Measurements from ENCODE around the gene ARNT2.

The ARNT2 gene

DNA sequence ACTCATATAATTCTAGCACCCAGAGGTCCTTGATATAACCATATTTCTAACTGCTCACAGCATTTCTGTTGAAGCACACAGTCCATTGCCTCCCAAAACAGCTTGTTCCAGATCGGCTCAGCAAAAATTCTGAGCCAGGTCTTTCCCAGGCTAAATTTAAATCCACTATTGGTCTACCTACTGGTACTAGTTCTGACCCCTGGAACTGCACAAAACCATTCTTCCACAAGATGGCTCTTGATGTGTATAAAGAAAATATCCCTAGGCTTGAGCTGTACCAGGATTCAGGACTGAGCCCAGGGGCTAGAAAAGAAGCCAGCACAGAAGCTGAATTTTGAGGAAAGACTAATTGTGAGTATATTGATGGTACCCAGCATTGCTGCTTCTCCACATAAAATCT is 215.5 kb downstream of the ARNT2 start:
- Histone ChIP-seq H3K4me1 (ENCODE audit: low read depth, poor library complexity, severe bottlenecking) (no peaks in the 10 kb centered on the region), H3K79me2 (ENCODE audit: insufficient read depth, low read depth) (no peaks in the 10 kb centered on the region), H3K27me3 (ENCODE audit: insufficient read depth, low read depth) (no peaks in the 10 kb centered on the region), H3K4me3 (IDR thresholded peaks at IDR 0.05; ENCODE audit: insufficient read depth, low read depth, low read length) (no peak overlapping the region), H2AFZ (ENCODE audit: low read depth) (no peak overlapping the region), H3K36me3 (ENCODE audit: insufficient read depth) (no peaks in the 10 kb centered on the region), H3K27ac (no peak overlapping the region), H3K9ac (no peak overlapping the region), H3K4me2 (no peak overlapping the region), H4K20me1 (ENCODE audit: insufficient read depth) (no peaks in the 10 kb centered on the region)
- TF ChIP-seq, protein P1, sequence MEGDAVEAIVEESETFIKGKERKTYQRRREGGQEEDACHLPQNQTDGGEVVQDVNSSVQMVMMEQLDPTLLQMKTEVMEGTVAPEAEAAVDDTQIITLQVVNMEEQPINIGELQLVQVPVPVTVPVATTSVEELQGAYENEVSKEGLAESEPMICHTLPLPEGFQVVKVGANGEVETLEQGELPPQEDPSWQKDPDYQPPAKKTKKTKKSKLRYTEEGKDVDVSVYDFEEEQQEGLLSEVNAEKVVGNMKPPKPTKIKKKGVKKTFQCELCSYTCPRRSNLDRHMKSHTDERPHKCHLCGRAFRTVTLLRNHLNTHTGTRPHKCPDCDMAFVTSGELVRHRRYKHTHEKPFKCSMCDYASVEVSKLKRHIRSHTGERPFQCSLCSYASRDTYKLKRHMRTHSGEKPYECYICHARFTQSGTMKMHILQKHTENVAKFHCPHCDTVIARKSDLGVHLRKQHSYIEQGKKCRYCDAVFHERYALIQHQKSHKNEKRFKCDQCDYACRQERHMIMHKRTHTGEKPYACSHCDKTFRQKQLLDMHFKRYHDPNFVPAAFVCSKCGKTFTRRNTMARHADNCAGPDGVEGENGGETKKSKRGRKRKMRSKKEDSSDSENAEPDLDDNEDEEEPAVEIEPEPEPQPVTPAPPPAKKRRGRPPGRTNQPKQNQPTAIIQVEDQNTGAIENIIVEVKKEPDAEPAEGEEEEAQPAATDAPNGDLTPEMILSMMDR (conservative IDR thresholded peaks at IDR 0.05; ENCODE audit: low read depth, low read length) = no peak

GRCh38 chr15:80620141-80620540 is 216.0 kb downstream of the ARNT2 start:
- Histone ChIP-seq H4K20me1 (ENCODE audit: insufficient read depth) (no peaks in the 10 kb centered on the region), H3K4me3 (IDR thresholded peaks at IDR 0.05; ENCODE audit: insufficient read depth, low read depth, low read length) (no peak overlapping the region), H3K9ac (no peak overlapping the region), H3K4me2 (no peak overlapping the region), H3K27ac (no peak overlapping the region), H3K79me2 (ENCODE audit: insufficient read depth, low read depth) (no peaks in the 10 kb centered on the region), H3K36me3 (ENCODE audit: insufficient read depth) (no peaks in the 10 kb centered on the region), H2AFZ (ENCODE audit: low read depth) (no peak overlapping the region), H3K4me1 (ENCODE audit: low read depth, poor library complexity, severe bottlenecking) (no peaks in the 10 kb centered on the region), H3K27me3 (ENCODE audit: insufficient read depth, low read depth) (no peaks in the 10 kb centered on the region)
- TF ChIP-seq, protein P1 (conservative IDR thresholded peaks at IDR 0.05; ENCODE audit: low read depth, low read length) = no peak

GRCh38 chr15:80620931-80621330 is 216.7 kb downstream of the ARNT2 start:
- H3K4me2 ChIP-seq = no peak overlapping the region
- H3K9ac ChIP-seq = no peak overlapping the region
- H2AFZ ChIP-seq (ENCODE audit: low read depth) = no peak overlapping the region
- H3K36me3 ChIP-seq (ENCODE audit: insufficient read depth) = no peaks in the 10 kb centered on the region
- H3K27ac ChIP-seq = no peak overlapping the region
- TF ChIP-seq, protein P1 (conservative IDR thresholded peaks at IDR 0.05; ENCODE audit: low read depth, low read length) = no peak
- H3K27me3 ChIP-seq (ENCODE audit: insufficient read depth, low read depth) = no peaks in the 10 kb centered on the region
- no peaks in the 10 kb centered on the region for H3K4me1 ChIP-seq (ENCODE audit: low read depth, poor library complexity, severe bottlenecking)
- H3K4me3 ChIP-seq (IDR thresholded peaks at IDR 0.05; ENCODE audit: insufficient read depth, low read depth, low read length) = no peak overlapping the region
- no peaks in the 10 kb centered on the region for H3K79me2 ChIP-seq (ENCODE audit: insufficient read depth, low read depth)
- no peaks in the 10 kb centered on the region for H4K20me1 ChIP-seq (ENCODE audit: insufficient read depth)

DNA sequence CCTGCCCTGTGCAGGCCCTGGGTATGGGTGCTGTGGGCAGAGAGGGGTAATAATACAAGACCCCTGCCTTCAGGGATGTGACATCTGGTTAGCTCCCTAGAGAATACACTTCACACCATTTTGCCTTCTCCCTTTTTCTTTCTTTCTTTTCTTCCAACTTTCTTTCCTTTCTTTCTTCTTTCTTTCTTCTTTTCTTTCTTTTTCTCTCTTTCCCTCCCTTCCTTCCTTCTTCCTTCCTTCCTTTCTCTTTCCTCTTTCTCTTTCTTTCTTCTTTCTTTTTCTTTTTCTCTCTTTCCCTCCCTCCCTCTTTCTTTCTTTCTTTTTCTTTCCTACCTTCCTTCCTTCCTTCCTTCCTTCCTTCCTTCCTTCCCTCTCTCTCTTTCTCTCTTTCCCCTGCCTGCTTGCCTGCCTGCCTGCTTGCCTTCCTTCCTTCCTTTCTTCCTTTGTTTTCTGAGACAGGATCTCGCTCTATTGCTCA is 222.5 kb downstream of the ARNT2 start:
- no peak overlapping the region for H3K9ac ChIP-seq
- no peak overlapping the region for H3K4me2 ChIP-seq
- no peaks in the 10 kb centered on the region for H3K27me3 ChIP-seq (ENCODE audit: insufficient read depth, low read depth)
- no peaks in the 10 kb centered on the region for H4K20me1 ChIP-seq (ENCODE audit: insufficient read depth)
- H3K4me3 ChIP-seq (IDR thresholded peaks at IDR 0.05; ENCODE audit: insufficient read depth, low read depth, low read length) = no peak overlapping the region
- H3K79me2 ChIP-seq (ENCODE audit: insufficient read depth, low read depth) = no peaks in the 10 kb centered on the region
- no peaks in the 10 kb centered on the region for H3K36me3 ChIP-seq (ENCODE audit: insufficient read depth)
- no peak overlapping the region for H2AFZ ChIP-seq (ENCODE audit: low read depth)
- H3K27ac ChIP-seq = no peak overlapping the region
- H3K4me1 ChIP-seq (ENCODE audit: low read depth, poor library complexity, severe bottlenecking) = no peaks in the 10 kb centered on the region
- TF ChIP-seq, protein P1 (conservative IDR thresholded peaks at IDR 0.05; ENCODE audit: low read depth, low read length) = no peak

Measured in KMS-11 (cell line).